Measurements from ENCODE around the gene GNE. TPM values are rescaled to one million over a fixed set of nuclear protein-coding genes. Genes with fewer than 3 reads are reported as not detected.

GNE gene
- total and polyA plus RNA-seq, 2 experiments from 2014 or later, result 2.2 to 15.7 TPM

DNA sequence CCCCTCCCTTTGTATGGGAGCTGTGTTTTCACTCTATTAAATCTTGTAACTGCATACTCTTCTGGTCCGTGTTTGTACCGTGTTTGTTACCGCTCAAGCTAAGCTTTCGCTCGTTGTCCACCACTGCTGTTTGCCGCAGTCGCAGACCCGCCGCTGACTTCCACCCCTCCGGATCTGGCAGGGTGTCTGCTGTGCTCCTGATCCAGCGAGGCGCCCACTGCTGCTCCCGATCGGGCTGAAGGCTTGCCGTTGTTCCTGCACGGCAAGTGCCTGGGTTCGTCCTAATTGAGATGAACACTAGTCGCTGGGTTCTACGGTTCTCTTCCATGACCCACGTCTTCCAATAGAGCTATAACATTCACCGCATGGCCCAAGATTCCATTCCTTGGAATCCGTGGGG lies 6.6 kb upstream of the GNE start:
- Mint-ChIP-seq H3K27ac (no peak overlapping the region), H3K9me3 (no peaks in the 10 kb centered on the region; the same call in 2 of the 3 replicates), H3K4me3 (no peak overlapping the region), H3K36me3 (ENCODE audit: low read depth) (no peaks in the 10 kb centered on the region), H3K4me1 (no peaks in the 10 kb centered on the region), H3K27me3 (ENCODE audit: insufficient read depth, low read depth, poor library complexity) (peaks cover 4% of the 10 kb centered on the region)
- Histone ChIP-seq H3K27me3 (ENCODE audit: insufficient read depth) (no peaks in the 10 kb centered on the region), H3K27ac (ENCODE audit: low read depth) (no peak overlapping the region), H3K79me2 (replicated peaks; ENCODE audit: insufficient read depth) (no peaks in the 10 kb centered on the region), H3K36me3 (ENCODE audit: insufficient read depth) (no peaks in the 10 kb centered on the region), H3K4me3 (no peak overlapping the region), H3K4me2 (no peak overlapping the region), H3K4me1 (ENCODE audit: insufficient read depth) (no peaks in the 10 kb centered on the region), H2AFZ (no peak overlapping the region; the same call in 1 of the 2 replicates), H3K9me2 (ENCODE audit: insufficient read depth) (no peaks in the 10 kb centered on the region), H4K20me1 (replicated peaks; ENCODE audit: insufficient read depth) (no peaks in the 10 kb centered on the region), H3F3A (replicated peaks; ENCODE audit: low read depth) (no peaks in the 10 kb centered on the region)
- no peak for DNase-seq (ENCODE audit: low spot score)
- TF ChIP-seq STAT1 (IDR thresholded peaks at IDR 0.05; ENCODE audit: unreplicated experiment), result no peak
- TF ChIP-seq ZNF114 (CRISPR knock-in tag; IDR thresholded peaks at IDR 0.05), result no peak
- TF ChIP-seq ZNF462 (CRISPR knock-in tag; IDR thresholded peaks at IDR 0.05), result no peak
- no peak for TF ChIP-seq JUNB (IDR thresholded peaks at IDR 0.05; ENCODE audit: unreplicated experiment)
- no peak for ATAC-seq

GRCh38 chr9:36263683-36264082 lies 5.4 kb upstream of the GNE start:
- no peak overlapping the region for H3K4me3 Mint-ChIP-seq
- Histone ChIP-seq H3K36me3 (ENCODE audit: insufficient read depth) (no peaks in the 10 kb centered on the region), H3K27ac (ENCODE audit: low read depth) (no peak overlapping the region), H3K79me2 (replicated peaks; ENCODE audit: insufficient read depth) (no peaks in the 10 kb centered on the region), H3K9me2 (ENCODE audit: insufficient read depth) (no peaks in the 10 kb centered on the region), H3K27me3 (ENCODE audit: insufficient read depth) (no peaks in the 10 kb centered on the region), H2AFZ (no peak overlapping the region), H3F3A (replicated peaks; ENCODE audit: low read depth) (0 out of 2 replicates have a peak, but pooled peaks cover 3% of the 10 kb centered on the region), H3K4me3 (no peak overlapping the region), H3K4me1 (ENCODE audit: insufficient read depth) (no peaks in the 10 kb centered on the region), H4K20me1 (replicated peaks; ENCODE audit: insufficient read depth) (no peaks in the 10 kb centered on the region), H3K4me2 (no peak overlapping the region)
- H3K36me3 Mint-ChIP-seq (ENCODE audit: low read depth), result no peaks in the 10 kb centered on the region; the same call in 2 of the 3 replicates
- peaks cover 5% of the 10 kb centered on the region for H3K27me3 Mint-ChIP-seq (ENCODE audit: insufficient read depth, low read depth, poor library complexity)
- DNase-seq (ENCODE audit: low spot score) (no peak), ATAC-seq (no peak)
- H3K27ac Mint-ChIP-seq, result no peak overlapping the region
- H3K9me3 Mint-ChIP-seq, result no peaks in the 10 kb centered on the region; the same call in 2 of the 3 replicates
- H3K4me1 Mint-ChIP-seq, result no peaks in the 10 kb centered on the region
- TF ChIP-seq CTCF (conservative IDR thresholded peaks at IDR 0.05; ENCODE audit: low read depth in 2 of 2) (no peak), POLR2AphosphoS5 (IDR thresholded peaks at IDR 0.05; ENCODE audit: low read depth) (no peak), ZNF114 (CRISPR knock-in tag; IDR thresholded peaks at IDR 0.05) (no peak), ZNF331 (CRISPR knock-in tag; IDR thresholded peaks at IDR 0.05; ENCODE audit: low read depth) (no peak), JUNB (IDR thresholded peaks at IDR 0.05; ENCODE audit: unreplicated experiment) (no peak), EZH2 (IDR thresholded peaks at IDR 0.05; ENCODE audit: low read depth, unreplicated experiment) (no peak), STAT1 (IDR thresholded peaks at IDR 0.05; ENCODE audit: unreplicated experiment) (no peak), NANOG (IDR thresholded peaks at IDR 0.05; ENCODE audit: borderline replicate concordance) (no peak)

Measured in GM23338 (cell line).